Gastrocnemius medialis (tissue), 4 donors: Measurements from ENCODE around the gene GRID2. TPM values are rescaled to one million over a fixed set of nuclear protein-coding genes. Genes with fewer than 3 reads are reported as not detected.

Source experiments
- ATAC-seq, 2 donors: fragments of 150-250 bp; one replicate each; pipeline ENCODE4 v1.9.1; 2016
- DNase-seq, 2 donors: peaks; one replicate each; pipeline ENCODE4 v3.0.0-alpha.2; 2019
- H3K27ac ChIP-seq, 4 donors: fragments of 200-600 bp; sonication (generic); 1 replicate in 1 of 4; 2 replicates in 3 of 4; pipeline ENCODE4 v1.5.1; 2016 to 2018; ENCODE audit warnings: mild to moderate bottlenecking in 2 of 4, moderate library complexity in 1 of 4
- H3K27me3 ChIP-seq, 3 donors: fragments of 200-600 bp; sonication (generic) in 2 of 3; 1 replicate in 1 of 3; 2 replicates in 2 of 3; pipeline versions ENCODE4 v1.5.1 to v1.6.0; 2016 to 2019; ENCODE audit warnings: mild to moderate bottlenecking in 1 of 3, moderate library complexity in 1 of 3
- H3K36me3 ChIP-seq, 2 donors: fragments of 200-600 bp; sonication (generic) in 1 of 2; one replicate each; pipeline ENCODE4 v1.5.1; 2017 to 2018
- H3K4me1 ChIP-seq, 2 donors: fragments of 200-600 bp; sonication (generic) in 1 of 2; one replicate each; pipeline ENCODE4 v1.5.1; 2016 to 2017; ENCODE audit warnings: mild to moderate bottlenecking in 2 of 2
- H3K4me3 ChIP-seq, 4 donors: fragments of 200-600 bp; sonication (generic) in 3 of 4; 1 replicate in 1 of 4; 2 replicates in 3 of 4; pipeline ENCODE4 v1.5.1; 2016 to 2019; ENCODE audit warnings: mild to moderate bottlenecking in 2 of 4
- H3K9me3 ChIP-seq, 3 donors: fragments of 200-600 bp; sonication (generic) in 2 of 3; 1 replicate in 1 of 3; 2 replicates in 2 of 3; pipeline ENCODE4 v1.5.1; 2016 to 2019
- POLR2A ChIP-seq, 2 donors: fragments of 450-650 bp; IDR thresholded peaks; one replicate each; pipeline ENCODE4 v1.6.1; 2017; ENCODE audit warnings: antibody characterized with exemption in 2 of 2, mild to moderate bottlenecking in 2 of 2, moderate library complexity in 2 of 2
- in situ Hi-C, 4 donors: fragments of 200-750 bp; cut with MboI; loops; one replicate each; pipeline versions ENCODE4 v1.15.0 to v1.8.0; 2017; ENCODE audit warnings: low sequenced_read_pairs in 4 of 4
- intact Hi-C: fragments of 100-400 bp; cut with DNase I; formaldehyde crosslinking; loops from one replicate; pipeline ENCODE4 v1.15.1; 2023; ENCODE audit warnings: low total_unique reads
- total RNA-seq, 4 donors: library from RNA; depleted of rRNA; stranded (reverse); fragments of >200 nt; gene quantifications; one replicate each; pipeline versions ENCODE4 v1.1.0 to v1.2.3, GENCODE V29; 2016
- TF ChIP-seq, protein P1 (sequence below), 5 experiments: fragments of 450-650 bp in 3 of 5; fragments of 200-600 bp in 2 of 5; sonication (generic) in 2 of 5; IDR thresholded peaks in 4 of 5; conservative IDR thresholded peaks in 1 of 5; 1 replicate in 4 of 5; 2 replicates in 1 of 5; pipeline ENCODE4 v1.5.1; 2016 to 2019; ENCODE audit warnings: antibody characterized with exemption in 5 of 5, mild to moderate bottlenecking in 3 of 5, moderate library complexity in 3 of 5

The GRID2 gene
- total RNA-seq, 4 donors from 2014 or later, result not detected

DNA sequence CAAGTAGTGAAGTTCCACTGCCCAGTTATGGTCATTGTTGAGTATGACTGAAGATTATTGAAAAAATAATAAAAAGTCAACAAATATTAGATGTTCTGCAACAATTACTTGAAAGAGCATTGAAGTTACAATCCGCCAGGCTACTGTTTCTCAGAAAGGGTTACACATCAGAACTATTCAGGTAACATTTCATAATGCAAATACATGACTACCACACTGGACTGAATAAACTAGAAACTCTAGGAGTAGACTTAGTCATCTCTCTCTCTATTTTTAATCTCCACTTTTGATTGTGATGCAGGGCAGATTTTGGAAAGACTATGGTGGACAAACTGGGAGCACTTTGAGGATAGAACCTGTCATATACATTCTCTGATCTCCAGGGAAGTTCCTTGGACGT is 776.5 kb downstream of the GRID2 start:
- no peak for ATAC-seq
- no peaks in the 10 kb centered on the region for H3K36me3 ChIP-seq

DNA sequence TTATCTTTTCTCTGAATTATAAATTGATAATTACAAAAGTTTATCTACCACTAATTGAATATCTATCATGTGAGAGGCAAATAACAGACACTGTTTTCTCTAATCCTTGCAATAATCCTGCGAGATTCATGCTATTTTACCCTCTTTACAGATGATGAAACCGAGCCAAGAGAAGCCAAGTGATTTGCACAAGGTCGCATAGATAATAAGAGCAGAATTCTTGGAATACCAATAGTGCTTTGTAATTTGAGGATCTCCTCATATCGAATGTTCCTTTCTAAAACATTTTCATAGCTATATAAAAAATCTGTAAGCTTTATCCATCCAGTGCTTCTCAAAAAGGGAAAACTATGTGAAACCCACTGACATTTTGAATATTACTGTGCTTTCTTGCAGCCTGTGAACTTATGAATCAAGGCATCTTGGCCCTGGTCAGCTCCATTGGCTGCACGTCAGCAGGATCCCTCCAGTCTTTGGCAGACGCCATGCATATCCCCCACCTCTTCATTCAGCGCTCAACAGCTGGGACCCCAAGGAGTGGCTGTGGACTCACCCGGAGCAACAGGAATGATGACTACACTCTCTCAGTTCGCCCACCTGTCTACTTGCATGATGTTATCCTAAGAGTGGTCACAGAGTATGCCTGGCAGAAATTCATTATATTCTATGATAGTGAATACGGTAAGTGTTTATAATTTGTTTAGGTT is 781.0 kb downstream of the GRID2 start:
- H3K36me3 ChIP-seq, result no peaks in the 10 kb centered on the region
- in situ Hi-C loops, result no loop called here
- TF ChIP-seq, protein P1, sequence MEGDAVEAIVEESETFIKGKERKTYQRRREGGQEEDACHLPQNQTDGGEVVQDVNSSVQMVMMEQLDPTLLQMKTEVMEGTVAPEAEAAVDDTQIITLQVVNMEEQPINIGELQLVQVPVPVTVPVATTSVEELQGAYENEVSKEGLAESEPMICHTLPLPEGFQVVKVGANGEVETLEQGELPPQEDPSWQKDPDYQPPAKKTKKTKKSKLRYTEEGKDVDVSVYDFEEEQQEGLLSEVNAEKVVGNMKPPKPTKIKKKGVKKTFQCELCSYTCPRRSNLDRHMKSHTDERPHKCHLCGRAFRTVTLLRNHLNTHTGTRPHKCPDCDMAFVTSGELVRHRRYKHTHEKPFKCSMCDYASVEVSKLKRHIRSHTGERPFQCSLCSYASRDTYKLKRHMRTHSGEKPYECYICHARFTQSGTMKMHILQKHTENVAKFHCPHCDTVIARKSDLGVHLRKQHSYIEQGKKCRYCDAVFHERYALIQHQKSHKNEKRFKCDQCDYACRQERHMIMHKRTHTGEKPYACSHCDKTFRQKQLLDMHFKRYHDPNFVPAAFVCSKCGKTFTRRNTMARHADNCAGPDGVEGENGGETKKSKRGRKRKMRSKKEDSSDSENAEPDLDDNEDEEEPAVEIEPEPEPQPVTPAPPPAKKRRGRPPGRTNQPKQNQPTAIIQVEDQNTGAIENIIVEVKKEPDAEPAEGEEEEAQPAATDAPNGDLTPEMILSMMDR (IDR thresholded peaks at IDR 0.05 in 4 of 5, conservative IDR thresholded peaks at IDR 0.05 in 1 of 5), result no peak
- TF ChIP-seq POLR2A (IDR thresholded peaks at IDR 0.05), result no peak
- no peaks in the 10 kb centered on the region for H3K27me3 ChIP-seq
- no peak overlapping the region for H3K27ac ChIP-seq
- H3K4me3 ChIP-seq, result no peak overlapping the region
- H3K9me3 ChIP-seq, result no peaks in the 10 kb centered on the region
- DNase-seq (no peak), ATAC-seq (no peak)
- no peaks in the 10 kb centered on the region for H3K4me1 ChIP-seq
- intact Hi-C loops, result no loop called here

More for the DNA sequence above, 776.5 kb downstream of the GRID2 start:
- Histone ChIP-seq H3K4me1 (no peaks in the 10 kb centered on the region), H3K27me3 (no peaks in the 10 kb centered on the region), H3K4me3 (no peak overlapping the region), H3K9me3 (no peaks in the 10 kb centered on the region), H3K27ac (no peak overlapping the region)
- no peak for DNase-seq
- in situ Hi-C loops (no loop called here), intact Hi-C loops (no loop called here)
- TF ChIP-seq POLR2A (IDR thresholded peaks at IDR 0.05), result no peak
- TF ChIP-seq, protein P1 (IDR thresholded peaks at IDR 0.05 in 4 of 5, conservative IDR thresholded peaks at IDR 0.05 in 1 of 5), result no peak

DNA sequence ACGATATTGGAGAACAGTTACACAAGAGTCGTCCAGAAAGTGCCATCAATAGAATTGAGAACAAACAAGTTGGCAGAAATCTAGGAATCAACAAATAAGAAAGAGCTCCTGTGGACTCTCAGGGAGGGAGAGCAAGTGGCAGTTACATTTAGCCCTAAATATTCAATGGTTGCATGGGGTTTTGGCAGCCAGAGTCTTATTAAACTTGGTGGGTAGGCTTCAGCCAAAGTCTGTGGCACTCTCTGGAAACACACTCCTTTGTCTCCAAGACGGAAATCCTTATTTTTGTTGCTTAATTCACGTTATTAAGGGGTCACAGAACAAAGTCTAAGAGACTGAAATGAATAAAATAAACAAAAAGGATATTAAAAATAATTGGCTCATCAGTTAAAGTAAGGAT is 782.6 kb downstream of the GRID2 start:
- no peaks in the 10 kb centered on the region for H3K4me1 ChIP-seq
- H3K36me3 ChIP-seq, result no peaks in the 10 kb centered on the region
- TF ChIP-seq, protein P1 (IDR thresholded peaks at IDR 0.05 in 4 of 5, conservative IDR thresholded peaks at IDR 0.05 in 1 of 5), result no peak
- no peak for TF ChIP-seq POLR2A (IDR thresholded peaks at IDR 0.05)
- H3K9me3 ChIP-seq, result no peaks in the 10 kb centered on the region
- DNase-seq (no peak), ATAC-seq (no peak)
- no peaks in the 10 kb centered on the region for H3K27me3 ChIP-seq
- H3K4me3 ChIP-seq, result no peak overlapping the region
- intact Hi-C loops (no loop called here), in situ Hi-C loops (no loop called here)
- H3K27ac ChIP-seq, result no peak overlapping the region

DNA sequence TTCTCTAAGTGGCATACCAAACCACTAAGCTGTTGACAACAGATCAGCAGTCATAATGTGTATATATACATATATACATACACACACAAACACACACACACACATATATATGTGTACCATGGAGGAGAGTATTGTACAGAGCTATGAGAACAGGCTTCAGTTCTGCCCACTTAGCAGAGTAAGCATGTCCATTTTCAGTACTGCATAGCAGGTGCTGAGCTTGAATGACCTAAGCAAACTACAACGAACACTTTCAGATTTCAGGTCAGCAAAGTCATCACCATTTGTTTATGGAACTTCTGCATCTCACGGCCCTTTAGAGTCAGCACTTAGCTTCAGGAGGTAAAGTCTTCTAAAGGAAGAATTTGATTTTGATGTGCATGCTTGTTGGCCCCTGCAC is 789.0 kb downstream of the GRID2 start:
- no peaks in the 10 kb centered on the region for H3K27me3 ChIP-seq
- no peak overlapping the region for H3K27ac ChIP-seq
- intact Hi-C loops, result no loop called here
- in situ Hi-C loops, result no loop called here
- no peaks in the 10 kb centered on the region for H3K4me1 ChIP-seq
- no peak for TF ChIP-seq POLR2A (IDR thresholded peaks at IDR 0.05)
- TF ChIP-seq, protein P1 (IDR thresholded peaks at IDR 0.05 in 4 of 5, conservative IDR thresholded peaks at IDR 0.05 in 1 of 5), result no peak
- ATAC-seq (no peak), DNase-seq (no peak)
- H3K36me3 ChIP-seq, result no peaks in the 10 kb centered on the region
- H3K4me3 ChIP-seq, result no peak overlapping the region
- H3K9me3 ChIP-seq, result no peaks in the 10 kb centered on the region

DNA sequence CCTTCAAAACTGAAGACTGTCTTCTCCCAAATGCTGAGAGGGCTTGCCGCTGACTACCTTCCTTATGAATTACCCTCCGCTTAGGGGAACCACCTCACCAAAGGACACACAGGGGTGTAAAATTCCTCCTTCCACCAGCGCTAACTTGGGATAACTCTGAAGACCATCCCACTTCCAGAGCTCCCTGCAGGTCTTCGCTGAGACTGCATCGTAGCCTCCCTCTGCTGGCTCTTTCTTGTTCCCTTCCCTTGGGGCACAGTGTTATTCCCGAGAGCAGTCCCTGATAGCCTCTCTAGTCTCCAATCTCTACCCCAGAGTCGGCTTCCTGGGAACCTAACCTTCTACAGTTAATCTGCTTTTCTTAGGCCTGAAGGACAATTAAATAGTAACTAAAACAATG is 799.3 kb downstream of the GRID2 start:
- TF ChIP-seq POLR2A (IDR thresholded peaks at IDR 0.05), result no peak
- TF ChIP-seq, protein P1 (IDR thresholded peaks at IDR 0.05 in 4 of 5, conservative IDR thresholded peaks at IDR 0.05 in 1 of 5), result no peak
- intact Hi-C loops, result no loop called here
- ATAC-seq, result no peak
- no peaks in the 10 kb centered on the region for H3K4me1 ChIP-seq
- no peak overlapping the region for H3K4me3 ChIP-seq
- no peak for DNase-seq
- no peaks in the 10 kb centered on the region for H3K9me3 ChIP-seq
- in situ Hi-C loops, result no loop called here
- no peak overlapping the region for H3K27ac ChIP-seq
- no peaks in the 10 kb centered on the region for H3K36me3 ChIP-seq
- H3K27me3 ChIP-seq, result no peaks in the 10 kb centered on the region
